GM12873 (cell line): ENCODE measurements around the gene ANTXR1.

Experiments
- CTCF ChIP-seq: IDR thresholded peaks from 2 replicates; pipeline ENCODE4 v1.5.1; 2012; ENCODE audit warnings: low read depth, mild to moderate bottlenecking, moderate library complexity, low read length, control low read depth; ENCODE audit not compliant: insufficient read depth; ENCODE audit errors: missing control alignments

Gene ANTXR1

GRCh38 chr2:69114534-69114933 is 101.6 kb downstream of the ANTXR1 start:
- no peak for TF ChIP-seq CTCF

DNA sequence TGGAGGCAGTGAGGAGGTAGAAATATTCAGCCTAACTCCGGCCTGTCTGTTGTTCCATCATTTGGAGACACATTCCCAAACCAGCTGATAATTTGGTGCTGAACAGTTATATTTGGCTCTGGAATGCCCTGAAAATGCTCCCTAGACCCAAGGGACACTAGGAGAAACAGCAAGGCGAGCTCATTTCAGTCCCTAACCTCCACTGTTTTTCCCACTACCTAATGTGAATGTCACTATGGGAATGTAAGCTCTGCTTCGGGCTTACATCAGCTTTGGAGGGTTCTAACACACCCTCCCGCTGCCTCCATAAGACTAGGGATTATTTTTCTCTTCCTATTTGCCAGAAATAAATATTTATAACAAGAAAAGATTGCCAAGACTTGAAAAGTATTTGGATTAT is 103.5 kb downstream of the ANTXR1 start:
- TF ChIP-seq CTCF = no peak

- TF ChIP-seq CTCF = no peak
These were observed 105.6 kb downstream of the ANTXR1 start for GRCh38 chr2:69118609-69119008.

DNA sequence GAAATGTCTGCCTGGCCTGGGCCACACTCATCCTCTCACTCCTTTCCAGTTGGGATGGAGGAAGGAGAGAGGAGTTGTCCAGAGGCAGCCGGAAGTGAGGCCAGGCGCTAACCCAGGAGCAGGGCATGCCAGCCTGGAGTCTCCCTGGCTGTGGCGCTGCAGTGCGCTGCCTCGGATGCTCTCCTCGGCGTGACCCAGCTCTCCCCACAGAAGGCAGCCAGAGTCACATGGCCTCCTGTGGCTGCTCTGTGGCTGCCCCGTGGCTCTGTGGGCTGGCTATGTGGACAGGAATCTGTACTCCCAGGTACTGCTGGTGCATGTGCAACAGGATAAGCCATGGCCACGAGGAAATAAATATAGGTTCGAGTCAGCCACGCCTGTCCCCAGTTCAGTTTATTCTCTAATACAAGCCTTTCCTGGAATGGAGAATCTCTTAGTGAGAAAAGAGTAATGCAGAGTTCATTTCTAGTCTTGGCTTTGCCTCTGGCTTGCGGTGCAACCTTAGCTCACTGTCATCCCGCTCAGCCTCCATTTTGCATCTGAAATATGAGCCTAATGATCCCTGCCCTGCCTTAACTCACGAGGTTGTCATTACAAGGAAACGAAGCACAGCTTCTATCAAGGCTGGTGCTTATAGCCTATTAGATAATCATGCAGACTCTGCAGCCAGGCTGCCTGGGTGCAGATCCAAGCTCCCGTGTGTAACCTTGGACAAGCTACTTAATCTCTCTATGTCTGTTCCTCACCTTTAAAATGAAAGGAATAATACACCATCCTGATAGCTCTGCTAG is 106.3 kb downstream of the ANTXR1 start:
- no peak for TF ChIP-seq CTCF

DNA sequence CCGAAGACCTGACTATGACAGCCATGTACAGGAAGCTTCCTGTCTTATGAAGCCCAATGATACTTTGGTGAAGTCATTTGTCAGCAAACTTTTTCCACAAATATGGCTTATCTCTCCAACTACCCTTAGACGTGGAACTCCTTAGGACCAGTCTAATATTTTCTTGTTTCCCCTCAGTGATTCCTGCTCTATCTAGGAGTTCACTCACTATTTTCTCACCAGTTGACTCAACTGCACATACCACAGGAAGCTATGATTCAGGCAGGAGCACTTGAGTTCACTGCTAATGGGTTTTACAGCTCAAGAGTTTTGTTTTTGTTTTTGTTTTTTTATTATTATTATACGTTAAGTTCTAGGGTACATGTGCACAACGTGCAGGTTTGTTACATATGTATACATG is 109.3 kb downstream of the ANTXR1 start:
- TF ChIP-seq CTCF = no peak

DNA sequence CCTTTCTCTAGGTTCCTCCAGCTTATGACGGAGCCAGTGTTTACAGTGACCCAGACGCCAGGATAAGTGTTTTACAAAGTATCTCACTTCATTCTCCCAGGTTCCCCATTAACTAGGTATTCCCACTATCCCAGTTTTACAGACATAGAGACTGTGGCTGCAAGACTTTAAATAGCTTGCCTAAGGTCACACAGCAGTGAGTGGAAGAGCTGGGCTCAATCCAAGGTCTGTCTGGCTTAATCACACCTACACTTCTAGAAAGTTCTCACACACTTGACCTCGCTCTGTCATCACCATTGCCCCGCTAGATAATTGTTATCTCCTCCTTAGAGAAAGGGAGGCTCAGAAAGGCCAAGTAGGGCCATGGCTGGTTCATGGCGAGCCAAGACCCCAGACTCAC is 110.2 kb downstream of the ANTXR1 start:
- no peak for TF ChIP-seq CTCF

DNA sequence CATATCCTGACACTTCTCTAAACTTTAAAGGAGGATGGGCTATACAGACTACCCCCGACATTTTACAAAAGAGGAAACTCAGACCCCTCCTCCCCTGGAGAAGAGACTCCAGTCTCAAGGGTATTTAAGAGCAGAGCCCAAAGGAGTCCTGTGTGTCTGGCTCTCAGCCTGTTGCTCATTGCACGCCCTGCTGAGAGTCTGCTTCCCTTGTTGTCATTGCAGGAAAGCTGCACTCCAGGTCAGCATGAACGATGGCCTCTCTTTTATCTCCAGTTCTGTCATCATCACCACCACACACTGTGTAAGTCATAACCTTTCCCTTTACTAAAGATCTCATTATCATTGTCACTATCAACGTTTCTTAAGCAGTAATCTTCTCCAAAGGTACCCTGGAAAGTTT is 111.4 kb downstream of the ANTXR1 start:
- TF ChIP-seq CTCF = no peak
